IPS DF 6.9 (cell line): ENCODE measurements around the gene KRT13.

ENCODE experiments used
- DNase-seq: peaks from one replicate; pipeline ENCODE4 v3.0.0-alpha.2; 2013; ENCODE audit warnings: low read depth, low spot score
- H3K27ac ChIP-seq: one replicate; pipeline ENCODE4 v1.5.1; 2013; ENCODE audit warnings: low read length, control low read depth
- H3K27me3 ChIP-seq: 2 replicates; pipeline ENCODE4 v1.6.1; 2013; ENCODE audit warnings: mild to moderate bottlenecking, low read length; ENCODE audit not compliant: control insufficient read depth, insufficient read depth
- H3K36me3 ChIP-seq: 2 replicates; pipeline ENCODE4 v1.6.1; 2013; ENCODE audit warnings: low read length; ENCODE audit not compliant: control insufficient read depth, insufficient read depth
- H3K4me1 ChIP-seq: 2 replicates; pipeline ENCODE4 v1.6.1; 2013; ENCODE audit warnings: low read length; ENCODE audit not compliant: control insufficient read depth, insufficient read depth
- H3K4me3 ChIP-seq: 2 replicates; pipeline ENCODE4 v1.5.1; 2013; ENCODE audit warnings: mild to moderate bottlenecking, low read length
- H3K9me3 ChIP-seq: 2 replicates; pipeline ENCODE4 v1.6.1; 2013; ENCODE audit warnings: low read length, inconsistent platforms; ENCODE audit not compliant: control insufficient read depth, insufficient read depth
- WGBS: extraction: QIAGEN DNeasy Blood & Tissue Kit; methylation state at CpG from one replicate; pipeline ENCODE4 v1.1.7; 2013; ENCODE audit warnings: mixed read lengths, missing lambda C conversion rate; ENCODE audit not compliant: insufficient read length, insufficient coverage; 5-methylcytosine and 5-hydroxymethylcytosine counted together

KRT13 gene

DNA sequence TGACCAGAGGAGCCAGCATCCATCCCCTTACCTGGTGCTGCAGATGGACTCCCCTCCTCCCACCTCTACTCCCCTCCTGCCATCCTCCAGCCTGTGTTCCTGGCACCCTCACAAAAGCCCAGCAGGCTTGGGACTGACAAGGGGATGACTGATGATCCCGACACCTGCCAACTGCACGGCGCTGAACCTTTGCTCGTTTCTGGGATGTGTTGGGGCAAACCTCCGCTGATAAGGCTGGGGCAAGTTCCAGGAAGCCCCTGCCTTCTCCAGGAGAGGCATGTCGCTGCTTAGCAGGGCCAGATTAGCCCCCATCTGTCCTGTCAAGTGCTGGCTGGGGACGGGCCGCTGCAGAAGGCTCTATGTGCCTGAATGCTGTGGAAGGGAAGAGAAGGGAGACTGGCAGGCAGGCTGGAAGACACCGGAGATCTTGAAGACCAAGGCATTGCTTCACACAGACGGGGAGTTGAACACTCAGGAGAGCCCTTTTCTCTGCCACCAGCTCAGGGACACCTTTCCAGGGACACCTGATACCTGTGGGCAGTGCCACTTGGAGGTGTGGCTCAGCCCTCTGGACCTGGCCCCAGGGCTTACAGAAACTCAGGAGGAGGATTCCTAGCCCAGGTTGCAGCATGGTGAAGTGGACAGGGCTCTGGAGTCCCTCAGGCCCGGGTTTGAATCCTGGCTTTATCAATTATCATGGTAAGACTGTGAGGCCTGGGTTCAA lies 14.3 kb upstream of the KRT13 start:
- H3K36me3 ChIP-seq: peaks cover 11% of the 10 kb centered on the region
- H3K4me1 ChIP-seq: peaks cover 5% of the 10 kb centered on the region; the same call in 1 of the 2 replicates
- H3K27me3 ChIP-seq: no peaks in the 10 kb centered on the region
- no peak overlapping the region for H3K27ac ChIP-seq
- no peaks in the 10 kb centered on the region for H3K9me3 ChIP-seq
- DNase-seq: no peak
- H3K4me3 ChIP-seq: no peak overlapping the region
- WGBS: no CpG with 5 or more reads among the region's 11 CpGs

DNA sequence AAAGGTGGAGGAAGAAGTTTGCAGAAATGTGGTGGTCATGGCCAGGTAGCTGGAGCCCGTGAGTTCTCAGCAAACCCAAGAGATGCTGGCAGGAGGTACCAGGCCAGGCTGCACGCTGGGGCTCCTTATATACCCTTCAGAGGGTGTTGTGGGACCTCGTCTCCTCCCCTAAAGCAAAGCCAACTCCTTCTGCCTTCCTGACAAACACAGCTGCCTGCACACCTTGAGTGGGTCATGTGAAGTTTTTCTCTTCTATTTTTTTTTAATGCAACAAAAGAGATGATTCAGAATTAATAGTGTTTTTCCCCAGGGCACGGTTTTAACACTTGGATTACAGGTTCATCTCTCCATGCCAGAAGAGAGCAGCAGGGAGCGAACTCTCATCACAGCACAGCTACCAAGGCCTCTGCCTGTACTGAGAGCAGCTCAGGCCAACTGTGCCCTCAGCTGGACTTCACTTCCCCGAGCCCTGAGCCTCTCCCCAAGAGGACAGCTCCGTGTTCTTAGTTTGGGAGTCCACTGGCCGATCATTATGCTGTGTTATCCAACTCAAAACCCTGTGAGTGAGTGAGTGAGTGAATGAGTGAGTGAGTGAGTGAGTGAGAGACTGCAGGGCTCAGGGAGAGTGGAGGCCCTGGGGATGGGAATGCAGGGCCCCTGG lies 13.5 kb upstream of the KRT13 start, which contains the start of gene KRT15:
Gene KRT15 (minus strand): TSS at position 102 of the 661 bp plus-strand sequence. CDS start 63 bp downstream, at position 39.
- Histone ChIP-seq H3K27me3 (no peaks in the 10 kb centered on the region), H3K27ac (no peak within 1 kb of the TSS), H3K4me1 (peaks cover 5% of the 10 kb centered on the region; the same call in 1 of the 2 replicates), H3K4me3 (no peak within 1 kb of the TSS), H3K36me3 (peaks cover 4% of the 10 kb centered on the region), H3K9me3 (no peaks in the 10 kb centered on the region)
- no CpG with 5 or more reads among the region's 8 CpGs for WGBS
- DNase-seq: no peak

DNA sequence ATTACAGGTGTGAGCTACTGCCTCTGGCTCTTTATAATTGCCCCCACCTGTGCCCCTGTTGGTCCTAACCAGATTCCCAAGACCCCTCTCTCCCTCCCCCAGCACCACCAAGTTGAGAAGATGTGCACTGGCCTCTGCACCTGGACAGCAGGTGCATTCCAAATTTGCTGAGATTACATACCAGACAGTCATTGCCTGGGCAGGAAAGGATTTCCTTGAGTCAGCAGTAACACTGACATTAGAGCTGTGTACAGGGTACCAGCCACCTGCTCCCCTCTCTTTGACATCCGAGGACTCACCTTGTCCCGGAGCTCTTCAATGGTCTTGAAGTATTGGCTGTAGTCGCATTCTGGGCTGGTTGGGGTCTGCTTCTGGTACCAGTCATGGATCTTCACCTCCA lies 12.6 kb upstream of the KRT13 start:
- Histone ChIP-seq H3K9me3 (no peaks in the 10 kb centered on the region), H3K4me3 (no peak overlapping the region), H3K27me3 (no peaks in the 10 kb centered on the region), H3K27ac (no peak overlapping the region), H3K4me1 (peaks cover 5% of the 10 kb centered on the region; the same call in 1 of the 2 replicates), H3K36me3 (no peaks in the 10 kb centered on the region)
- WGBS: no CpG with 5 or more reads among the region's 3 CpGs
- DNase-seq: no peak

DNA sequence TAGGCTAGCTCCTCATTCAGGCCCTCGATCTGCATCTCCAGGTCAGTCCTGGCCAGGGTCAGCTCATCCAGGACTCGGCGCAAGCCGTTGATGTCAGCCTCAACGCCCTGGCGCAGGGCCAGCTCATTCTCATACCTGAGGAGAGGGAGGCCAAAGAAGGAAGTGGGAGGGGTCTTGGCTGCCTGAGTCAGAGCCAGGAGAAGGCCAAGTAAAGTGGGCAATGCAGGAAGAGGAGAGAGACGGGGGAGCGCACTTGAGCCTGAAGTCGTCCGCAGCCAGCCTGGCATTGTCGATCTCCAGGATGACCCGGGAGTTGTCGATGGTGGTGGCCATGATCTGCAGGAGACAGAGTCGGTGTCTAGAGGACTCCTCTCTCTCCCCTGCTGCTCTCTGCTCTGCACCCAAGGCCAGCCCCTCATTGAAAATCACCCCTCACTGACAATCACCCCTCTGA lies 11.4 kb upstream of the KRT13 start:
- no peak for DNase-seq
- Histone ChIP-seq H3K36me3 (no peaks in the 10 kb centered on the region), H3K27me3 (no peaks in the 10 kb centered on the region), H3K9me3 (no peaks in the 10 kb centered on the region), H3K4me3 (no peak overlapping the region), H3K27ac (no peak overlapping the region), H3K4me1 (no peaks in the 10 kb centered on the region; the same call in 1 of the 2 replicates)
- WGBS: no CpG with 5 or more reads among the region's 14 CpGs

DNA sequence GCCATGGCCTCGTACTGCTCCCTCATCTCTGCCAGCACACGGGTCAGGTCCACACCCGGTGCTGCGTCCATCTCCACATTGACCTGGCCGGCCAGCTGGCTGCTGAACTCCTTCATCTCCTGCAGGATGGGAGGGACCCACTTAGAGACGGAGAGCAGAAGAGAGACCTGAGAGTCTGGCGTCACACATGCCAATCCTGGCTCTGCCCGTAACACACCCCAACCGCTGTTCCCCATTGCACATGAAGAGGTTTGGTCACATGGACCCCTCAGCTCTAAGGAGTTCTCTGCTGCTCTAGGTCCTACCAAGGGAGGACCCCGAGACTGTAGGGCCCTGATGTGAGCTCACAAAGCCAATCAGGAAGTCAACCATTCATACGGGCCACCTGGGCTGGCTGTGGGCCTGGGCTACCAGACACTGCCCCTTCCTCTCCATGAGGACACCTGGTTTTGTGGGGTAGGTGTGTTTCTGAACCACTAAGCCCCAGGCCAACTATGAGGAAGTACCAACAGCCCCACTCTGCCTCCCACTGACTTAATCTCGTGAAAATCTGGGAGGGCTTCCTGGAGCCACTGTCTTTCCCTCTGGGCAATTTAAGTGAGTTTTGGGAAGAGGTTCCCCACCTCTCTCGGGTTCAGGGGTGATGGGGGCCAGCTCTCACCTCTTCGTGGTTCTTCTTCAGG lies 10.9 kb upstream of the KRT13 start:
- H3K9me3 ChIP-seq: no peaks in the 10 kb centered on the region
- H3K4me3 ChIP-seq: no peak overlapping the region
- no peak for DNase-seq
- H3K27ac ChIP-seq: no peak overlapping the region
- H3K36me3 ChIP-seq: no peaks in the 10 kb centered on the region
- no peaks in the 10 kb centered on the region for H3K27me3 ChIP-seq
- WGBS: no CpG with 5 or more reads among the region's 14 CpGs
- no peaks in the 10 kb centered on the region; the same call in 1 of the 2 replicates for H3K4me1 ChIP-seq

DNA sequence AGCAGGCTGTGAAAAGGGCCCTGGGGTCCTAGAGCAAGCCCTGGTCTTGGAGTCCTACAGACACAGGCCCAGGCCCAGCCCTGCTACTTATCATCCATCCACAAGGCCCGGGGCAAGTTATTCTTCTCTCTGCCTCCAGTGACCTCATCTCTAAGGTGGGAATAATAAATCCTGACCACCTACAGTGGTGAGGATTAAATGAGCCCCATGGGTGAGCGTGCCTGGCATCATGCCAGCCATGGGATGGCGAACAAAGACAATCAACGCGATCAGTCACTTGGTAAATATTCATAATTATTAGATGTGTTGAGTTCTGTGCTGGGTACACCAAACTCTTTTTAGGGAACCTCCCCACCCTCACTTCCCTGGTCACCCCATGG lies 7.7 kb upstream of the KRT13 start:
- no peaks in the 10 kb centered on the region for H3K9me3 ChIP-seq
- H3K4me1 ChIP-seq: no peaks in the 10 kb centered on the region
- WGBS: no CpG with 5 or more reads among the region's 5 CpGs
- H3K27me3 ChIP-seq: no peaks in the 10 kb centered on the region
- no peak for DNase-seq
- no peak overlapping the region for H3K4me3 ChIP-seq
- no peak overlapping the region for H3K27ac ChIP-seq
- no peaks in the 10 kb centered on the region for H3K36me3 ChIP-seq

DNA sequence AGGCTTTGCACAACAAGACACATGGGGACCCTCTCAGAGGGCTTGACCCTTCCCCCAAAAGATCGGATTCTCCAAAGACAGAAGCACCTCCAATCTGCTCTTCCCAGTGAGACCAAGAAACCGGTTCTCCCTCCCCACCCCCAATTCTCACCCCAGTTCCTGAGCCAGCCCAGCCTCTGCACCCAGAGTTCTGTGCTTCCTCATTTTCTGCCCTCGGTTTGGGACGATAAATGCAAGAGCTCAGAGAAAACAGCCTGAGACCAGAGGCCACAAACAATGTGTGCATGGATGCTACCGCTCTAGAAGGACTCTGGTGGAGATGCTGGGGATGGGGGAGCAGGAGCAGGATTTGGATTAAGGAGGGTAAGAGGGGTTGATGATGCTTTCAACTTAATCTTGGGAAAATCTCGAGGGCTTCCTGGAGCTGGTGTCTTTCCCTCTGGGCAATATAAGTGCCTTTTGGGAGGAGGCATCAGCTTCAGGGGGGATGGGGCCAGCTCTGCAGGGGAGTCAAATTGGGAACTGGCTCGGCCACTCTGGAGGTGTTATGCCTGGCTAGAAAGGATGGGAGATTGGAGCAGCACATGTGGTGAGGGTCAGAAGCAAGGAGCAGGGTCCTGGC lies 7.2 kb upstream of the KRT13 start:
- no peaks in the 10 kb centered on the region for H3K9me3 ChIP-seq
- no peaks in the 10 kb centered on the region for H3K4me1 ChIP-seq
- no peaks in the 10 kb centered on the region for H3K36me3 ChIP-seq
- DNase-seq: no peak
- H3K27ac ChIP-seq: no peak overlapping the region
- no peak overlapping the region for H3K4me3 ChIP-seq
- H3K27me3 ChIP-seq: no peaks in the 10 kb centered on the region
- no CpG with 5 or more reads among the region's 7 CpGs for WGBS

DNA sequence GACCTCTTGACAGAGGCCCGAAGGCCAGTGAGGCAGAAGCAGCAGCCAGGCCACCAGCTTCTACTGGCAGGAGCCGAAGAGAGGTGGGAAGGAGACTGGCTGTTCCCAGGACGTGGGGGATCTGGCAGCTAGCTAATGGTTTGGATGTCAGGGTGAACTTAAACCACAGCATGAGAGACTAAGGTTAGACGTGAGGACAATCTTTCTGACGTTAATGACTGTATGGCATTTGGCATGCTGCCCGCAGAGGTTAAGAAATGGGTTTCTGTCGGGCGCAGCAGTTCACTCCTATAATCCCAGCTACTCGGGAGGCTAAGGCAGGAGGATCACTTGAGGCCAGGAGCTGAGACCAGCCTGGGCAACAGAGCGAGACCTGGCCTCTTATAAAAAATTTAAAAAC lies 6.3 kb upstream of the KRT13 start:
- no peaks in the 10 kb centered on the region for H3K27me3 ChIP-seq
- no peaks in the 10 kb centered on the region for H3K36me3 ChIP-seq
- WGBS: no CpG with 5 or more reads among the region's 10 CpGs
- no peaks in the 10 kb centered on the region for H3K4me1 ChIP-seq
- no peaks in the 10 kb centered on the region for H3K9me3 ChIP-seq
- H3K4me3 ChIP-seq: no peak overlapping the region
- H3K27ac ChIP-seq: no peak overlapping the region
- no peak for DNase-seq

DNA sequence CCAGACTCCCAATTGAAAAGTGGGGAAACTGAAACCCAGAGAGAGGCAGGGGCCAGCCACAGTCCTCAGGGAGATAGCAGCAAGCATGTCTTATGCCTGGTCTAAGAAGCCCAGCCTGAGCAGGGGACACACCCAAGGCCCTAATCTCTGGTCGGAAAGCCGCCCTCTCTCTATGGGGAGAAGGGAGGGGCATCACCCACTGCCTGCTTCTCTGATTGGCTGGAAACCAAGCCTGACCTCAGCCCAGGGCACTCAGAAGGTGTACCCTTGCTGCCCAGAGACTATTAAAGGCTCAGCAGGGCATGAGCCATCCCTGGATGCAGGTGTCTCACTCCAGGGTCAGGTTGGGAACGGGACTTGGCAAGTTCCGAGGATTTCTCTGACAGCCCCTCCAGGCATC lies 5.7 kb upstream of the KRT13 start:
- no peaks in the 10 kb centered on the region for H3K4me1 ChIP-seq

More for the DNA sequence above, 5.7 kb upstream of the KRT13 start:
- no peaks in the 10 kb centered on the region for H3K9me3 ChIP-seq
- no peaks in the 10 kb centered on the region for H3K36me3 ChIP-seq
- H3K27me3 ChIP-seq: no peaks in the 10 kb centered on the region
- no peak for DNase-seq
- H3K4me3 ChIP-seq: no peak overlapping the region
- H3K27ac ChIP-seq: no peak overlapping the region
- no CpG with 5 or more reads among the region's 4 CpGs for WGBS
